Melanocyte of skin (primary cell): ENCODE measurements around the gene TBC1D26. TPM values are rescaled to one million over a fixed set of nuclear protein-coding genes. Genes with fewer than 3 reads are reported as not detected.

Experiments
- small RNA-seq, 2 donors: library from RNA; depleted of rRNA; stranded (forward); fragments of <200 nt; gene quantifications; one replicate each; pipeline ENCODE3, GENCODE V24; 2012
- total RNA-seq, 2 donors: library from RNA; depleted of rRNA; stranded (reverse); fragments of >200 nt; gene quantifications; 2 replicates each; pipeline ENCODE4 v1.2.3, GENCODE V29; 2012

TBC1D26 gene
- under 1 TPM; 0.33 to 0.34 TPM for total RNA-seq

DNA sequence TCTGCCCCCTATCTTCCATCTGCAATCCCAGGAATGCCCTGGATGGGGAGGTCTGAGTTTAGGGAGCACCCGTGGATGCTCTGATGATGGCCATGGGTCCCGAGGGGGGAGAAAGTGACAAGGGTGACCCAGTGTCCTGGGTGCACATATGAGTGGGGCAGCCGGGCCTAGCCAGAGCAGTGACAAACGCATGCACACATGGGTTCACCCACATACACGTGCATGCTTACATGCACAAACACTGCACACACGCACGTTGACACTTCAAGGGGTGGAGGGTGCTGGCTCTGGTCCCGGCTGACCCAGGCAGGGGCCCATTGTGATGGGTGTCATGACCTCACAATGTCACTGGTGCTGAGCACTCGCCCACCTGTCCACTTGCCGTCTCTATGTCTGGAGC is at the start of gene TBC1D26:
TBC1D26 (plus strand) TSS at position 384 of the 400 bp plus-strand sequence. CDS start 3,066 bp downstream, outside the sequence.

DNA sequence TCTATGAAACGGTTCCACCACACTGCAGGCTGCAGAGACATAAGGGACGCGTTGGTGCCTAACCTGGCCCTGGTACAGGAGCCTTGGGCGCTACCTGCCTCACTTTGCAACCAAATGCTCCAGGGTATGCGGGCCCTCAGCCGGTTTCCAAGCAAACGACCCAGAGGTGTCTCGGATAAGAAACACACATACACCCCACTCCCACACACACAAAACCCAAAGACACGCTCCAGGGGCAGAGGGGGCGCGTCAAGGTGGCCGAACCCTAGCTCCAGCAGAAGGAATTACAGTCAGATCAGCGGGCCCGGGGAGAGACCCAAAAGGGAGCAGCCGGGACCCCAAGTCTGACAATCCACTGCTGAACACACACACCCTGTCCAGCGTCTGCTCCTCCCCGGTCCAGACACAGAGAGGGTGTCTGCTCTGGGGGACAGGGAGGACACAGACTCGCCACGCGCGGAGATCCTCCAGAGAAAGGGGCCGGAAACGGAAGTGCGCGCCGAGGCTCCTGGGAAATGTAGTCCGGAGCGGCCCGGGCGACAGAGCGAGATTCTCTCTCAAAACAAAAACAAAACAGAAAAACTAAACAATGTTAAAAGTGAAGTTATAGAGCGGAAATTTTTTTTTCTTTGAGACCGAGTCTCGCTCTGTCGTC is 48.1 kb upstream of the TBC1D26 start, which contains the start of gene TRIM16:
TRIM16 (minus strand) TSS at position 488 of the 655 bp plus-strand sequence. CDS start 32,702 bp downstream, outside the sequence.

GRCh38 chr17:15699413-15699924 is 32.6 kb upstream of the TBC1D26 start, which contains the start of gene ZNF286A:
TSS of gene ZNF286A (plus strand) at chr17:15699752. CDS start at chr17:15700330, 578 bp downstream.

Small RNA genes within 50 kb of the gene (small RNA-seq; reads per million reads assigned to genes)
- gene AC015922.1 = 0 reads per million in 2 donors
- 0 reads per million in 2 donors for gene RNA5SP436

Other genes with a start within 250 kb of the TBC1D26 start
- 1 to 10 TPM; 3.4 to 8.0 TPM for gene TVP23C, start 168.8 kb upstream of the TBC1D26 start, total RNA-seq
- under 1 TPM; 0.33 to 0.69 TPM for gene FBXW10B, start 112.6 kb upstream of the TBC1D26 start, total RNA-seq
- gene TRIM16, start 48.0 kb upstream of the TBC1D26 start, total RNA-seq = 10 to 100 TPM; 35.4 to 45.0 TPM
- gene ZNF286A, start 32.5 kb upstream of the TBC1D26 start, total RNA-seq = 10 to 100 TPM; 23.6 to 28.2 TPM
- 10 to 100 TPM in 1 of 2 donors, 1 to 10 TPM in 1; 8.3 to 34.3 TPM for gene ADORA2B, start 212.8 kb downstream of the TBC1D26 start, total RNA-seq